K562 treated with DMSO at 1 percent for 48 hours (cell line): ENCODE results near the gene RNF222. TPM values are rescaled to one million over a fixed set of nuclear protein-coding genes. Genes with fewer than 3 reads are reported as not detected.

Source experiments
- total RNA-seq: library from RNA; unstranded; fragments of 300-600 nt; gene quantifications from 2 replicates; pipeline ENCODE4 v1.2.3, GENCODE V29; 2022; ENCODE audit warnings: low replicate concordance; ENCODE audit errors: extremely low read depth

The RNF222 gene
- not detected in 2 replicates for total RNA-seq

GRCh38 chr17:8397636-8398035, at the start of gene RNF222:
TSS of gene RNF222 (minus strand) at chr17:8397827. CDS start at chr17:8393461, 4,366 bp downstream.

GRCh38 chr17:8435245-8436168, 37.9 kb upstream of the RNF222 start, which contains the start of gene NDEL1:
TSS of gene NDEL1 (plus strand) at chr17:8435884. CDS start at chr17:8444272, 8,388 bp downstream.

GRCh38 chr17:8383143-8383822, 14.3 kb downstream of the RNF222 start, which contains the start of gene RPL26:
TSS of gene RPL26 (minus strand) at chr17:8383193. CDS start at chr17:8382310, 883 bp downstream.

GRCh38 chr17:8376271-8377067, 21.2 kb downstream of the RNF222 start, which contains the start of gene KRABD2:
TSS of gene KRABD2 (minus strand) at chr17:8376704.

Other genes with a start within 250 kb of the RNF222 start
- gene PER1, start 245.4 kb downstream of the RNF222 start, total RNA-seq = not detected in 2 replicates
- gene VAMP2, start 234.9 kb downstream of the RNF222 start, total RNA-seq = not detected in 2 replicates
- gene TMEM107, start 221.4 kb downstream of the RNF222 start, total RNA-seq = not detected in 2 replicates
- not detected in 2 replicates for gene BORCS6, start 207.6 kb downstream of the RNF222 start, total RNA-seq
- gene AURKB, start 187.3 kb downstream of the RNF222 start, total RNA-seq = not detected in 2 replicates
- not detected in 2 replicates for gene CTC1, start 149.8 kb downstream of the RNF222 start, total RNA-seq
- not detected in 2 replicates for gene PFAS, start 148.5 kb downstream of the RNF222 start, total RNA-seq
- gene RANGRF, start 109.2 kb downstream of the RNF222 start, total RNA-seq = not detected in 2 replicates
- not detected in 2 replicates for gene SLC25A35, start 102.4 kb downstream of the RNF222 start, total RNA-seq
- not detected in 2 replicates for gene ARHGEF15, start 87.6 kb downstream of the RNF222 start, total RNA-seq
- gene ODF4, start 58.0 kb downstream of the RNF222 start, total RNA-seq = not detected in 2 replicates
- gene RPL26, start 14.6 kb downstream of the RNF222 start, total RNA-seq = 1,797 TPM in 1 of 2 replicates, not detected in the other
- gene NDEL1, start 38.1 kb upstream of the RNF222 start, total RNA-seq = not detected in 2 replicates
- gene MYH10, start 232.9 kb upstream of the RNF222 start, total RNA-seq = not detected in 2 replicates